ENCODE results near the gene LAMTOR1. TPM values are rescaled to one million over a fixed set of nuclear protein-coding genes. Genes with fewer than 3 reads are reported as not detected.

Gene LAMTOR1
- total RNA-seq, 2 experiments from 2014 or later: 61.8 to 64.1 TPM

DNA sequence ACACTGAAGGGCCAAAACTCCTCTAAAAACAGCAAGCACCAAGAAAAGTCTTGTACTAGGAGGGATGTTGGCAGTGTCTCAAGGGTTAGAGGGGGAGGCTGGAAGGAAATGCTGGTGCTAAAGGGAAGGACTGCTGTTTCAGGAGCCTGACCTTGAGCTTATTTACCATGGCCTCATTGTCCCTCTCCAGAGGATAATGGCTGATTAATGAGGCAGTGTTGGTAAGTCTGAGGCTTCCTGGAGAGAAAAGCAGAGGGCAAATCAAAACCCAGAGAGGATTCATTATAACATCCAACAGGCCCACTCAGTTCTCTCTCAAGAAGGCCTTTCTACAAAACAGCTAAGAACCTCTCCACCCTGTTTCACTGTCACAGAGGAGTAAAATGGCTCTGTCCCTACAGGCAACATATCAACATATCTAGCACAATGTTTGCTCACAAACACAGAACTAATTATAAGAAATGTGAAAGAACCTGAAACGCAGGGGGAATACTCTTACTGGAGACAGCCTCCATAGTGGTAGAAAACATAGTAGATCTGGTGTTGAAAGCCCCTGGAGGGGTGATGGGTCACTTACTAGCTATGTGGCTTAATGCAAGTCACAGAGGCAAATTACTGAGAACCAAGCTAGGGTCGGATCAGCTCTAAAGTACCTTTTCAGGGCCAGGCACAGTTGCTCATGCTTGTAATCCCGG, 54.2 kb downstream of the LAMTOR1 start:
- Histone ChIP-seq H3K9me3 (ENCODE audit: low read length) (no peaks in the 10 kb centered on the region), H3K4me2 (ENCODE audit: low read length) (no peak overlapping the region), H2AFZ (ENCODE audit: low read length) (no peak overlapping the region), H3K4me1 (ENCODE audit: insufficient read depth, low read length, poor library complexity, severe bottlenecking) (peaks cover 5% of the 10 kb centered on the region), H3K9me2 (ENCODE audit: insufficient read depth, low read length) (no peaks in the 10 kb centered on the region), H3K27ac (ENCODE audit: low read depth, low read length, poor library complexity, severe bottlenecking) (no peak overlapping the region), H3K79me2 (ENCODE audit: insufficient read depth, low read depth, low read length) (no peaks in the 10 kb centered on the region; the same call in 1 of the 2 replicates), H3K36me3 (ENCODE audit: insufficient read depth, low read length) (peaks cover 36% of the 10 kb centered on the region), H3K4me3 (ENCODE audit: low read depth, low read length, poor library complexity, severe bottlenecking) (no peak overlapping the region), H4K20me1 (ENCODE audit: insufficient read depth, low read length) (peaks cover 14% of the 10 kb centered on the region; the same call in 1 of the 2 replicates)
- POLR2A ChIA-PET: interaction anchor here (0.7 to 1.1 kb wide), 2 partner anchors 9 to 15 kb away, joined by 4 to 6 read pairs; no protein-coding TSS in a partner anchor
- no peak for DNase-seq (ENCODE audit: low spot score)
- intact Hi-C loops (cut with micrococcal nuclease; ENCODE audit: unreplicated experiment): no loop called here
- TF ChIP-seq, protein P1, sequence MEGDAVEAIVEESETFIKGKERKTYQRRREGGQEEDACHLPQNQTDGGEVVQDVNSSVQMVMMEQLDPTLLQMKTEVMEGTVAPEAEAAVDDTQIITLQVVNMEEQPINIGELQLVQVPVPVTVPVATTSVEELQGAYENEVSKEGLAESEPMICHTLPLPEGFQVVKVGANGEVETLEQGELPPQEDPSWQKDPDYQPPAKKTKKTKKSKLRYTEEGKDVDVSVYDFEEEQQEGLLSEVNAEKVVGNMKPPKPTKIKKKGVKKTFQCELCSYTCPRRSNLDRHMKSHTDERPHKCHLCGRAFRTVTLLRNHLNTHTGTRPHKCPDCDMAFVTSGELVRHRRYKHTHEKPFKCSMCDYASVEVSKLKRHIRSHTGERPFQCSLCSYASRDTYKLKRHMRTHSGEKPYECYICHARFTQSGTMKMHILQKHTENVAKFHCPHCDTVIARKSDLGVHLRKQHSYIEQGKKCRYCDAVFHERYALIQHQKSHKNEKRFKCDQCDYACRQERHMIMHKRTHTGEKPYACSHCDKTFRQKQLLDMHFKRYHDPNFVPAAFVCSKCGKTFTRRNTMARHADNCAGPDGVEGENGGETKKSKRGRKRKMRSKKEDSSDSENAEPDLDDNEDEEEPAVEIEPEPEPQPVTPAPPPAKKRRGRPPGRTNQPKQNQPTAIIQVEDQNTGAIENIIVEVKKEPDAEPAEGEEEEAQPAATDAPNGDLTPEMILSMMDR (conservative IDR thresholded peaks at IDR 0.05; ENCODE audit: low read length): no peak
- TF ChIP-seq EZH2phosphoT487 (IDR thresholded peaks at IDR 0.05; ENCODE audit: borderline replicate concordance, low read depth, low read length): no peak
- CTCF ChIA-PET (ENCODE audit: unreplicated experiment): no interaction called here
- no TSS peak for BruUV-seq (replicated peaks)

Small RNAs within 50 kb of the gene (microRNA-seq; reads per million reads assigned to microRNA genes)
- 3.8 reads per million for gene MIR3165 (ENCODE audit: borderline replicate concordance)

Small RNAs within 50 kb of the gene (small RNA-seq; reads per million reads assigned to genes)
- not detected for gene MIR3165
- not detected for gene RNU6-72P

Other genes starting within 250 kb of the LAMTOR1 start
- not detected in 2 replicates for gene DEFB131B, start 224.8 kb downstream of the LAMTOR1 start, total RNA-seq (2014; rRNA removed; shearing (Covaris generic))
- gene DEFB131B, start 224.8 kb downstream of the LAMTOR1 start, total RNA-seq (2022): not detected in 2 replicates
- gene XNDC1N, start 174.7 kb downstream of the LAMTOR1 start, total RNA-seq (2014; rRNA removed; shearing (Covaris generic)): 32.2 and 33.3 TPM in 2 replicates
- 33.4 and 37.0 TPM in 2 replicates for gene XNDC1N, start 174.7 kb downstream of the LAMTOR1 start, total RNA-seq (2022)
- gene RNF121, start 174.3 kb downstream of the LAMTOR1 start, total RNA-seq (2014; rRNA removed; shearing (Covaris generic)): 17.6 and 24.6 TPM in 2 replicates
- gene RNF121, start 174.3 kb downstream of the LAMTOR1 start, total RNA-seq (2022): 28.1 and 28.5 TPM in 2 replicates
- gene IL18BP, start 104.4 kb downstream of the LAMTOR1 start, total RNA-seq (2014; rRNA removed; shearing (Covaris generic)): 4.2 and 5.7 TPM in 2 replicates
- gene IL18BP, start 104.4 kb downstream of the LAMTOR1 start, total RNA-seq (2022): 10.3 and 12.4 TPM in 2 replicates
- gene NUMA1, start 22.8 kb downstream of the LAMTOR1 start, total RNA-seq (2014; rRNA removed; shearing (Covaris generic)): 159 and 160 TPM in 2 replicates
- gene NUMA1, start 22.8 kb downstream of the LAMTOR1 start, total RNA-seq (2022): 148 and 172 TPM in 2 replicates
- gene LRRC51, start 22.4 kb downstream of the LAMTOR1 start, total RNA-seq (2014; rRNA removed; shearing (Covaris generic)): 15.3 and 21.1 TPM in 2 replicates
- 9.9 and 10.8 TPM in 2 replicates for gene LRRC51, start 22.4 kb downstream of the LAMTOR1 start, total RNA-seq (2022)
- not detected in 2 replicates for gene TOMT, start 2.6 kb upstream of the LAMTOR1 start, total RNA-seq (2014; rRNA removed; shearing (Covaris generic))
- not detected in 2 replicates for gene TOMT, start 2.6 kb upstream of the LAMTOR1 start, total RNA-seq (2022)
- 48.2 and 77.7 TPM in 2 replicates for gene ANAPC15, start 9.4 kb upstream of the LAMTOR1 start, total RNA-seq (2014; rRNA removed; shearing (Covaris generic))
- 61.2 and 62.4 TPM in 2 replicates for gene ANAPC15, start 9.4 kb upstream of the LAMTOR1 start, total RNA-seq (2022)
- not detected in 2 replicates for gene FOLR3, start 32.4 kb upstream of the LAMTOR1 start, total RNA-seq (2014; rRNA removed; shearing (Covaris generic))
- gene FOLR3, start 32.4 kb upstream of the LAMTOR1 start, total RNA-seq (2022): not detected in 2 replicates
- gene FOLR1, start 88.8 kb upstream of the LAMTOR1 start, total RNA-seq (2014; rRNA removed; shearing (Covaris generic)): not detected in 2 replicates
- gene FOLR1, start 88.8 kb upstream of the LAMTOR1 start, total RNA-seq (2022): not detected in 2 replicates
- gene FOLR2, start 113.5 kb upstream of the LAMTOR1 start, total RNA-seq (2014; rRNA removed; shearing (Covaris generic)): 13.4 and 14.4 TPM in 2 replicates
- 12.8 and 14.6 TPM in 2 replicates for gene FOLR2, start 113.5 kb upstream of the LAMTOR1 start, total RNA-seq (2022)
- gene INPPL1, start 121.5 kb upstream of the LAMTOR1 start, total RNA-seq (2014; rRNA removed; shearing (Covaris generic)): 60.9 and 103 TPM in 2 replicates
- 195 and 216 TPM in 2 replicates for gene INPPL1, start 121.5 kb upstream of the LAMTOR1 start, total RNA-seq (2022)
- gene PHOX2A, start 140.9 kb upstream of the LAMTOR1 start, total RNA-seq (2014; rRNA removed; shearing (Covaris generic)): not detected in 2 replicates
- not detected in 2 replicates for gene PHOX2A, start 140.9 kb upstream of the LAMTOR1 start, total RNA-seq (2022)